MM.1S (cell line): ENCODE measurements around the gene TMEM182.

ENCODE experiments used
- DNase-seq: peaks from one replicate; pipeline ENCODE4 v3.0.0-alpha.2; 2015
- H2AFZ ChIP-seq: fragments of 300-600 bp; sonication (generic); 2 replicates; pipeline ENCODE4 v1.6.0; 2016; ENCODE audit warnings: antibody characterized with exemption, low read length
- H3F3A ChIP-seq: fragments of 300-600 bp; sonication (generic); 2 replicates; pipeline ENCODE4 v1.6.1; 2016; ENCODE audit warnings: mild to moderate bottlenecking, antibody characterized with exemption, low read length, moderate library complexity, mixed read lengths; ENCODE audit not compliant: insufficient read depth
- H3K27ac ChIP-seq: fragments of 300-600 bp; sonication (generic); 2 replicates; pipeline ENCODE4 v1.5.1; 2016; ENCODE audit warnings: mild to moderate bottlenecking, low read length
- H3K27me3 ChIP-seq: fragments of 300-600 bp; sonication (generic); replicated peaks from 2 replicates; pipeline ENCODE4 v1.6.0; 2016; ENCODE audit warnings: low read length; ENCODE audit not compliant: insufficient read depth
- H3K36me3 ChIP-seq: fragments of 300-600 bp; sonication (generic); replicated peaks from 2 replicates; pipeline ENCODE4 v1.6.1; 2016; ENCODE audit warnings: mild to moderate bottlenecking, low read length, mixed read lengths; ENCODE audit not compliant: insufficient read depth
- H3K4me1 ChIP-seq: fragments of 300-600 bp; sonication (generic); 2 replicates; pipeline ENCODE4 v1.6.1; 2016; ENCODE audit warnings: low read length, mixed read lengths
- H3K4me2 ChIP-seq: fragments of 300-600 bp; sonication (generic); 2 replicates; pipeline ENCODE4 v1.6.0; 2016; ENCODE audit warnings: low read depth, low read length
- H3K4me3 ChIP-seq: fragments of 300-600 bp; sonication (generic); 2 replicates; pipeline ENCODE4 v1.5.1; 2016; ENCODE audit warnings: low read length, mixed read lengths
- H3K79me2 ChIP-seq: fragments of 300-600 bp; sonication (generic); 2 replicates; pipeline ENCODE4 v1.6.1; 2016; ENCODE audit warnings: mixed run types, low read length, mixed read lengths
- H3K9ac ChIP-seq: fragments of 300-600 bp; sonication (generic); 2 replicates; pipeline ENCODE4 v1.6.1; 2016; ENCODE audit warnings: low read length, mixed read lengths
- H3K9me2 ChIP-seq: fragments of 300-600 bp; sonication (generic); replicated peaks from 2 replicates; pipeline ENCODE4 v1.6.1; 2016; ENCODE audit warnings: mild to moderate bottlenecking, low read length, mixed read lengths; ENCODE audit not compliant: insufficient read depth
- H3K9me3 ChIP-seq: fragments of 300-600 bp; sonication (generic); replicated peaks from 2 replicates; pipeline ENCODE4 v1.6.1; 2016; ENCODE audit warnings: mild to moderate bottlenecking, low read length, mixed read lengths; ENCODE audit not compliant: insufficient read depth
- H4K20me1 ChIP-seq: fragments of 300-600 bp; sonication (generic); 2 replicates; pipeline ENCODE4 v1.6.1; 2016; ENCODE audit warnings: mild to moderate bottlenecking, low read length, moderate library complexity, mixed read lengths; ENCODE audit not compliant: insufficient read depth
- EZH2 ChIP-seq: fragments of 300-600 bp; sonication (generic); optimal IDR thresholded peaks from 2 replicates; pipeline ENCODE3; 2017; ENCODE audit warnings: low read depth, mild to moderate bottlenecking, antibody characterized with exemption, low read length, mixed read lengths
- EZH2phosphoT487 ChIP-seq: fragments of 300-600 bp; sonication (generic); IDR thresholded peaks from 2 replicates; pipeline ENCODE4 v1.6.1; 2018; ENCODE audit warnings: antibody characterized with exemption, low read length
- TF ChIP-seq, protein P1 (sequence below): fragments of 300-600 bp; sonication (generic); IDR thresholded peaks from 2 replicates; pipeline ENCODE4 v1.5.1; 2016; ENCODE audit warnings: antibody characterized with exemption, low read length, mixed read lengths

The TMEM182 gene

DNA sequence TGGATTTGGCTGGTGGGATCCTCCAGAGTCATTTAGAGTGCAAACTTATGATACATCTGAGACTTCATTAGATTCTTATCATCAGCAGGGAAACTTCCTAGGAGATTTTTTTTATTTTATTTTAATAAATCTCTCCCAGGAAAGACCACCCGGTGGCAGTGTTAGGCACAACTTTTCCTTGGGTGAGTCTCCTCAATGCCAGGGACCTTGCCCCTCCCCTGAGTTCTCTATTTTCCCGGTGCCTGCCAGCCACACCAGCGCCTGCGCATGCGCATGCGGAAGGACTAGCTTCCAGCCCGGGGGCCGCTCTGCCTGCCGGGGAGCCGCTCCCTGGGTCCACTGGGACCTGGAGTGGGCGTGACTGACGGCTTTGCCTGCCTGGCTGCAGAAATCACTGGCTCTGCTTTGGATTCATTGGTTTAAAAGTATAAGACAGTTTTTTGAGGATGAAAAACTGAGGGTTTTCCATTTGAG is 86.6 kb downstream of the TMEM182 start:
- Histone ChIP-seq H3K27me3 (no peaks in the 10 kb centered on the region), H3K9me3 (no peaks in the 10 kb centered on the region), H3K36me3 (no peaks in the 10 kb centered on the region), H3K9me2 (no peaks in the 10 kb centered on the region), H3K27ac (no peak overlapping the region), H3F3A (no peaks in the 10 kb centered on the region), H2AFZ (no peak overlapping the region), H3K4me1 (no peaks in the 10 kb centered on the region), H3K4me3 (no peak overlapping the region), H4K20me1 (no peaks in the 10 kb centered on the region), H3K79me2 (no peaks in the 10 kb centered on the region), H3K9ac (no peak overlapping the region), H3K4me2 (no peak overlapping the region)
- TF ChIP-seq EZH2phosphoT487 (no peak), EZH2 (no peak)
- TF ChIP-seq, protein P1, sequence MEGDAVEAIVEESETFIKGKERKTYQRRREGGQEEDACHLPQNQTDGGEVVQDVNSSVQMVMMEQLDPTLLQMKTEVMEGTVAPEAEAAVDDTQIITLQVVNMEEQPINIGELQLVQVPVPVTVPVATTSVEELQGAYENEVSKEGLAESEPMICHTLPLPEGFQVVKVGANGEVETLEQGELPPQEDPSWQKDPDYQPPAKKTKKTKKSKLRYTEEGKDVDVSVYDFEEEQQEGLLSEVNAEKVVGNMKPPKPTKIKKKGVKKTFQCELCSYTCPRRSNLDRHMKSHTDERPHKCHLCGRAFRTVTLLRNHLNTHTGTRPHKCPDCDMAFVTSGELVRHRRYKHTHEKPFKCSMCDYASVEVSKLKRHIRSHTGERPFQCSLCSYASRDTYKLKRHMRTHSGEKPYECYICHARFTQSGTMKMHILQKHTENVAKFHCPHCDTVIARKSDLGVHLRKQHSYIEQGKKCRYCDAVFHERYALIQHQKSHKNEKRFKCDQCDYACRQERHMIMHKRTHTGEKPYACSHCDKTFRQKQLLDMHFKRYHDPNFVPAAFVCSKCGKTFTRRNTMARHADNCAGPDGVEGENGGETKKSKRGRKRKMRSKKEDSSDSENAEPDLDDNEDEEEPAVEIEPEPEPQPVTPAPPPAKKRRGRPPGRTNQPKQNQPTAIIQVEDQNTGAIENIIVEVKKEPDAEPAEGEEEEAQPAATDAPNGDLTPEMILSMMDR, result no peak
- DNase-seq, result no peak

DNA sequence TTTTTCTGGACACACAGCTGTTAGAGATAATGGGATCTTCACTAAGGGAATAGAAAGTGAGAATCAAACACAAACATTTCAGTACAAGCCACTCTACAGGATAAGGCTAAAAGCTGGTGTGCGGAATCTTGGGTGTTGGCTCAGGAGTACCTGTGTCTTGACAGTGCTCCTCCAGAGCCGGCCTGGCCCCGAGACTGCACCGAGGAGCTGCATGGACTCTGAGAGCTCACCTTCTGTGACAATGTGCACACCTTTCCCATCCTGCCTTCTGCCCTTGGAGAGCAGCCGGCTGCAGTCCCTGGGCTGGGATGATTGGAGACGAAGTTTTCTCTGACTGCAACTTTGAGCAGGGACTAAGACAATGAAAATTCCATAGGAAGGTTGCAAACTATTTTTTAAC is 89.1 kb downstream of the TMEM182 start:
- no peak overlapping the region for H3K9ac ChIP-seq
- H3K79me2 ChIP-seq, result no peaks in the 10 kb centered on the region
- H3K4me1 ChIP-seq, result no peaks in the 10 kb centered on the region
- H3K9me3 ChIP-seq, result no peaks in the 10 kb centered on the region
- no peak overlapping the region for H3K27ac ChIP-seq
- no peak overlapping the region for H3K4me2 ChIP-seq
- H2AFZ ChIP-seq, result no peak overlapping the region
- DNase-seq, result no peak
- no peaks in the 10 kb centered on the region for H3K9me2 ChIP-seq
- no peaks in the 10 kb centered on the region for H3K36me3 ChIP-seq
- TF ChIP-seq EZH2 (no peak), EZH2phosphoT487 (no peak)
- TF ChIP-seq, protein P1, result no peak
- H3F3A ChIP-seq, result no peaks in the 10 kb centered on the region
- no peaks in the 10 kb centered on the region for H4K20me1 ChIP-seq
- no peaks in the 10 kb centered on the region for H3K27me3 ChIP-seq
- H3K4me3 ChIP-seq, result no peak overlapping the region

DNA sequence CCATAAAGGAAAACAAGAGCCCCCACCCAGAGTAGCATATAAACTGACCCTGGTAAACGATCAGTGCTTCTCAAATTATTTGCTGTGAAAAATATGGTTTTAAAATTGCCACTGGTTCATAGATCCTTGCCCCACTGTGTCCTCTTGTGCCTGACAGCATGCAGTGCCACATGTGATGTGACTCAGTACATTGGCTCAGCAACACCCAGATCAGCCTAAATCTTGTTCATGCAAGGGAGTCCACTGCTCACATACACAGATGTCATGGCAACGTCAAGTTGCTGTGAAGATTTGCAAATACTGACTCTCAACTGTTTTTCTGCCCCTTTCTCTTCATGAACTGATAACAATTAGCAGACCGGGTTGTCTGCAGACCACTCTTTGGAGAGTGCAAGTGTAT is 91.0 kb downstream of the TMEM182 start:
- Histone ChIP-seq H3K4me1 (no peaks in the 10 kb centered on the region), H3K27me3 (no peaks in the 10 kb centered on the region), H4K20me1 (no peaks in the 10 kb centered on the region), H3K9me3 (no peaks in the 10 kb centered on the region), H3K9ac (no peak overlapping the region), H3F3A (no peaks in the 10 kb centered on the region), H3K9me2 (no peaks in the 10 kb centered on the region), H3K4me2 (no peak overlapping the region), H3K4me3 (no peak overlapping the region), H3K27ac (no peak overlapping the region), H3K36me3 (no peaks in the 10 kb centered on the region), H3K79me2 (no peaks in the 10 kb centered on the region), H2AFZ (no peak overlapping the region)
- no peak for DNase-seq
- TF ChIP-seq EZH2phosphoT487 (no peak), EZH2 (no peak)
- TF ChIP-seq, protein P1, result no peak
